HG03432 (cell line): ENCODE data around the gene CACNA2D4.

Experiments
- ATAC-seq: cut with Tn5 transposase; IDR thresholded peaks from one replicate; pipeline ENCODE4 v1.9.1; 2021; ENCODE audit warnings: mild to moderate bottlenecking, moderate library complexity; ENCODE audit not compliant: unreplicated experiment

Gene CACNA2D4

DNA sequence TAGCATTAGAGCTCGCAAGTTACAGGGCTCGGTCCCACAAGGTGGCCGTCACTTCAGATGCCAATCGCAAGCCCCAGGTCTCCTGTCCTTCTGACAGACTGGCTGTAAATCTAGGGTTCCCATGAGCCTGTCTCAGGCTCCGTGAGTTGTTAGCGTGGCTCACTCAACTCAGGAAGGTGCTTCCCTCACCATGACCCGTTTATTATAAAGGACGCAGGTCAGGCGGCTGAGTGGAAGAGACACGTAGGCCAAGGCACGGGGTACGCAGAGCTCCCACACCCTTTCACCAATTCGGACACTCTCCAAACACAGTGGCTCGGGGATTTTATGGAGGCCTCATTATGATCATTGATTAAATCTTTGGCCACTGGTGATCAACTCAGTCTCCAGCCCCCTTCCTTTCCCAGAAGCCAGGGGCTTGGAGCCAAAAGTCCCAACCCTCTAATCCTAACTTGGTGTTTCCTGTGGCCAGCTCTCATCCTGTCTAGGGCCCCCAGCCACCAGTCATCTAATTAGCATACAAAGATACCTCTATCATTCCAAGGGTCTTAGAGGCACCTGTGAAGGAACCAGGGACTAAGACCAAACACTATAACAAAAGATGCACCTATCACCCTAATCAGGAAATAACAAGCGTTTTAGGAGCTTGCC is 123.9 kb downstream of the CACNA2D4 start:
- ATAC-seq = no peak

DNA sequence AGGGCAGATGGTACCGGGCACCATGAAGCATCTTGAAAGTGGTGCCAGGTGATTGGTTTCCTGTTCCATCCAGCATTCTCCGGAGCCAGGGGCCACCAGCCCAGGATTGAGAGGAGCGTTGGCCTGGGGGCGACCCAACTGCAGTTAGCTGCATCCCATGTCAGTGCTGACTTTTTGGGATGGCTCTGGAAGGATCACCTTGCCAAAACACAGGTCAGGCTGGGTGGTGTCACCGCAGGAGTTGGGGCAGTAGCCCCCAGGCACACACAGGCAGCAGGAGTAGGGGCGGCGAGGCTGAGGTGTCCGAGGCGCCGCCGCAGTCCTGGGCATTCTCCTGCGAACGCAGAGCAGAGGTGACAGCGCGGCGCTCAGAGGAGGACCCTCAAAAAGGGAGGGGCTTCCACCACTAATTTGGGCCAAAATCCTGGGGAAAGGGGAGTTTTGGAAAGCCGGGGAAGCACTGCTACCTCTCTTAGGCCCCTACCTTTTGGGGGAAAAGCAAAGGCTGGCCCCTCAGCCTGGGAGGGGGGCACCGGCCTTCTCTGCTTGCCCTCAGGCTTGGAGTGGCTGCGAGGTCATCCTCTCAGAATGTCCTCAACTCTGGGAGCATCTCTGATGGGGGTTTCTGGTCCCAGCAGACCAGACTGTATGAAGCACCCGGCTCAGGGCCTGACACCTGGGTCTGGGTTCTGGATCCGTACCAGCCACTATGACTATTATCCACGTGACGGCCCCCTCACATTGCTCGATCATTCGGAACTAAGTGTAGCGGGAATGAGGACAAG is 124.8 kb downstream of the CACNA2D4 start:
- ATAC-seq = no peak

DNA sequence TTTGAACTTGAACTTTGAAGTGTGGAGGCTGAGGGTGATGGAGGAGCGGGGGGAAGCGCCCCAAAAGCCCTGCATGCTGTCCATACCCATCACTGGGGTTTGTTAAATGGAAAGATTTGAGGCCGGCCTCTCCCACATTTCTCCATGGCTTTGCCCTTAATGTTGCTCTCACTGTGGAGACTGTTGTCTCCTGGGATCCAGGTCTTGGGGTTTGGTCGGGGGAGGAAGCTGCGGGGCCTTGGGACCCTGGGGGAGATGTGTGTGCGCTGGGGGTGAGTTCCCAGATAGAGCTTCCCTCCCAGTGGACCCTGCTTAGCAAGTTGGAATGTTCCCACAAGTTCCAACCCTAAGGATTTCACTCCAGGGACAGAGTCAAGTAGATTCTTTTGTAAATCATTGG is 126.0 kb downstream of the CACNA2D4 start:
- ATAC-seq = no peak

DNA sequence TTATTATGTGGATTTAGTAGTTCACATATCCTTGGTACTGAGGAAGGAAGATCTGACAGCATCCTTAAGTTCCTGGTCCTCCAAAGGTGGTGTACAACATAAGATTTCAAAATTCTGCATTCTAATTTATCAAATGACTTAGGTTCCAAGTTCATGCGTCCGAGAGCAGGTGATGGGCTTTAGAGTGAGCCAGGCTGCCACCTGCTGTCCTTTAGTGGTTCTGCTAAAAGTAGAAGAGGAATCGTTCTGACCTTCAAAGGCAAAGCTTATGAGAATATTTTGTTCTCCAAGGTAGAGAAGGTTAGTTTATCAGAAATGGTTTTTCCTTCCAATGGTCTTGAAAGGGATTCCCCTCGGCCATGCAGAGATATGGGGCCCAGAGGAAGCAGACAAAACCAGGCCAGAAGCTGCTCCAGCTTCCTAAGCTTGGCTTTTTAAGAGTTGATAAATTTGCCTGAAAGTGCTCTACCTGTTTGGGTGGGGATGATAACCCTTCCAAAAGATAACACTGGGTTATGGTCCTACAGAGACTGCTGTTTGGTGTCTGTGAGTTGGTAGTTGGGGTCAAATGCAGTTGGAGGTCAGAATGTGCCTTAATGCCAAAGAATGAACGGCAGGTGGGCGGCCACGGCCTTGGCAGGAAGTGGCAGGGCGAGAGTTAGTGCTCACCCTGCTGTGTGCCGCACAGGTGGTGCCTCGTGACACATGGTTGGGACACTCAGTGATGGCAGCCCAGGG is 127.2 kb downstream of the CACNA2D4 start:
- no peak for ATAC-seq

DNA sequence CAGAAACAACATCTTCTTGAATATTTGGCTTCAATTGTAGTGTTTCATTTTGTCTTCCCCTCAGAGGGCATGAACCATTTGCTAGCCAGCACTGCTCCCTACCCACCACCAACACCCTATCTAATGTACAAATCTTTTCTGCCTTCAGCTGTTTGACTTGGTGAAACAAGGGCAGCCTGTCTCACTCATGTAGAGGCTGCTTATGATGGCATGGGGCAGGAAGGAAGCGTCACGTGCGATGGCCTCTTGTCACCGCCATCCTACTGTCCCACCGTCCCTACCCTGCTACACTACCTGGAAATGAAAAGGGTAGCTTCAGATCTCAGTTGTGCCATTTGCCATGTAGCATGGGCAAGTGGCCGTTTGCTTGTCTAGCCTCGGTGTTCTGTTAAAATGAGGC is 128.0 kb downstream of the CACNA2D4 start:
- no peak for ATAC-seq

DNA sequence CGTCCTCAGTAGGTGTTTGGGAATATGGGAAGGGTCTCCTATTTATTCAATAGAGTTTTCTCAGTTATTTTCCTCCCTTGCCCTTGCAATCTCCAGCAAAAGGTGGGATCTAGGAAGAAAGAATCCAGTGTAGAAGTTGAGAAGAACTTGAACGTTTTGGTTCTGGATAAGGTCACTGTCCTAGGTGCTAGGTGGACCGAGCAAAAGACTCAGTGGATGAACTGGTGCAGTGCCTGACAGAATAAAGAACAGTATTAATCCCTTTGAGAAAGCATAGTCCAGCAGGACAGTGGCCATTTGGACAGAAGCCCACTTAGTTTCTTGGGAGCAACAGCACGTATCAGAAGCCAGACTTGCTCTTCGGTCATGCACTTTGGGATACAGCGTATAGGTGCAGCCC is 130.7 kb downstream of the CACNA2D4 start:
- no peak for ATAC-seq

DNA sequence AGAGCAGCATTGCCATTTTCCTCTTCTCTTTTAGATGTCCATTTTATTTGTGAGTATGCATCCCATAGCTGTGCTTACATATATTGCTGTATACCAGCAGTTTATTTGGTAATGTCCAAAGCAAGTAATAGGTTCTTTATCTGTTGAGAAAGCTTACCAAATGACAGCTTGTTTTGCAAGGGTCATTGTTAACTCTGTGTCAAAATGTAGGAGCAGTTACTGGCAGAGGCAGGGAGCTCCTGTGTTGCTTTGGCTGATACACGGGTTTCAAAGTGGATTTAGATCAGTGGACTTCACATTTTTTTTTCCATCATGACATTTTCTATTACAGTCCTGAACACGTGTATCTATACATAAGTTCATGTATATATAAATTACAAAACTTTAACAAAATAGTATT is 136.2 kb downstream of the CACNA2D4 start:
- no peak for ATAC-seq

DNA sequence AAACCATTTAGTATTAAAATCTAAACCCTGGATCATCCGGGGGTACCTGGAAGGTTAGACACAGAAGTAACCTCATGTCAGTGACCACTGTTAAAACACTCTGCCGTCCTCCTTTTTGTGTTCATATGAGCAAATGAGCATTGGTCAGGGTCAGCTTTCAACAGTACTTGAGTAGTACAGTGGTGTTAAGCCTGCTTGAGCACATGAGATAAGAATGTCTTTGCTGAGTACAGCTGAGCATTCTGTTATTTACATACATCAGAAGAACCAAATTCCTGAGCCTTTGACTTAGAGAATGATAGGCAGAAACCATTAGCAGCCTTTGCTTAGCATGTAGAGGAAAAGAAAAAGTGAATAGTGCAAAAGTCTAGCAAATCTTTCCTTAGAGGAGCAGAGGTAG is 136.7 kb downstream of the CACNA2D4 start:
- ATAC-seq = no peak

DNA sequence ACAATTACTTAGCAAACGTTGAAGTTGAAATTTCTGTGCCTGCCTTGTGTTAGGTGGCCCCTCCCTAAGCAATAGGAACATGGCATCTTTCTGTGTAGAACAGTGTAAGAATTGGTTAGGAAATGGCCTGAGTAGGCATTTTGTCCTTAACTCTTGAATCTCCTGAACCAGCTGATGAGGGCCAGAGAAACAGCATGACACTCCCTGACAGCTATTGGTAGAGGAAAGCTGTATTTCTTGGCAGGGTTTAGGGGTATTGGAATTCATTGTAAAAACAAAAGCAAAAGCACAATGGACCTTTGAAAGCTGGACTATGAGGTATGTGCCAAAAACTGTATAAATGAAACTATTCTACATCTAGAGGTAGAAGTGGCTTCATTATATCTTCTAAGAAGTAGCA is 138.7 kb downstream of the CACNA2D4 start:
- no peak for ATAC-seq

DNA sequence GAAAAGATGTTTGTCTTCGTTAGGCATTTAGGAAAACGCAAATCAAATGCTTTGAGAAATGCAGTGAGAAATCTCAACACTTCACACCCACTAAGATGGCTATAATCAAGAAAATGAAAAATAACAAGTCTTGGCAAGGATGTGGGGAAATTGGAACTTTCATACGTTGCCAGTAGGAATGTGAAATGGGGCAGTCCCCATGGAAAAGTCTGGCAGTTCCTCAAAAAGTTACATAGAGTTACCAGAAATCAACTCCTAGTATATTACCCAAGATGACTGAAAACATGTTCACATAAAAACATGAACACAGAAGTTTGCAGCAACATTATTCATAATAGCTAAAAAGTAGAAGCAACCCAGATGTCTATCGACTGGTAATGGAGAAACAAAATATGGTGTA is 139.5 kb downstream of the CACNA2D4 start:
- no peak for ATAC-seq

DNA sequence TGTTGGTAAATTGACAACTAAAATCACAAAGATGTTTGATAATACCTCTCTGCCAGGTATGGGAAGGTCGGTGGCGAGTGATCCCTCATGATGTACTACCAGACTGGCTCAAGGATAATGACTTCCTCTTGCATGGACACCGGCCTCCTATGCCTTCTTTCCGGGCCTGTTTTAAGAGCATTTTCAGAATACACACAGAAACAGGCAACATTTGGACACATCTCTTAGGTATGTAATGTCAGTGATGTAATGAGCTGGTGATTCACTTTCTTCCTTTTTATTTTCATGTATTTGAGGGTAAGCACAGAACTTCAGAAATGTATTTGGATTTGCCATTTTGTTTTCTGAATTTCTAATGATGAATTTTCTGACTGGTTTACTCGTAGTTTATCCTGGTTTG is 140.7 kb downstream of the CACNA2D4 start:
- no peak for ATAC-seq

DNA sequence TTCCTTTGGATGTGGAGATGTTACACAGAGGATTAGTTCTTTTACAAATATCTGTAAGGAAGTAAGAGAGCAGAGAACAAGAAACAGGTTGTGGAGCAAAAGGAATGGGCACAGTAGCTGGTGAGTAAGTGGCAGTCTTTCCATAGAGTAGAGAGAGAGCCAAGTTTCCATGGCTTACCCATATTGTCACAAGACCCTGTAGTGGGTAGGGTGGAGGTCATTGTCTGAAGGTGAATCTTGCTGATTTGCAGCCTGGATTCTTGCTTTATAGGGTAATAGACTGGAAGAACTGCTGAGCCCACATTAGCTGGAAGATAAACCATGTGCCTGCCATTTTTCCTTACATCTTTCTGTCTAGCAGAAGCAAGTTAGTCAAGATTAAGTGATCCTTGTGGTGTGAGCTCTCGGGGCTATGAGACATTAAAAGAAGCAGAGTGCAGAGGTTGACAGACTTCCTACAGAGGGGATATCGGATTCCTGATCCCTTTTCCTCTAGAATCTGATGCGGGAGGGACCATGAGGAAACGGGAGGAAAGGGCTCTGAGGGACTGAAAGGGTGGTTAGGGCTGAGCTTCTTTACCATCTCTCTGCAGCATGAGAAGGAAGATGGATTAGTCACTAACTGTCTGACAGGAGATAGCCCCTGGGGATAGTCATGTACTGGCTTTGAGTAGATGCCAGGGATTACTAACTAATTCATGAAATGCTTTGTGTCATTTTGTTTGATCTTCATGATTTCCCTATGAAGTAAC is 142.1 kb downstream of the CACNA2D4 start:
- no peak for ATAC-seq

DNA sequence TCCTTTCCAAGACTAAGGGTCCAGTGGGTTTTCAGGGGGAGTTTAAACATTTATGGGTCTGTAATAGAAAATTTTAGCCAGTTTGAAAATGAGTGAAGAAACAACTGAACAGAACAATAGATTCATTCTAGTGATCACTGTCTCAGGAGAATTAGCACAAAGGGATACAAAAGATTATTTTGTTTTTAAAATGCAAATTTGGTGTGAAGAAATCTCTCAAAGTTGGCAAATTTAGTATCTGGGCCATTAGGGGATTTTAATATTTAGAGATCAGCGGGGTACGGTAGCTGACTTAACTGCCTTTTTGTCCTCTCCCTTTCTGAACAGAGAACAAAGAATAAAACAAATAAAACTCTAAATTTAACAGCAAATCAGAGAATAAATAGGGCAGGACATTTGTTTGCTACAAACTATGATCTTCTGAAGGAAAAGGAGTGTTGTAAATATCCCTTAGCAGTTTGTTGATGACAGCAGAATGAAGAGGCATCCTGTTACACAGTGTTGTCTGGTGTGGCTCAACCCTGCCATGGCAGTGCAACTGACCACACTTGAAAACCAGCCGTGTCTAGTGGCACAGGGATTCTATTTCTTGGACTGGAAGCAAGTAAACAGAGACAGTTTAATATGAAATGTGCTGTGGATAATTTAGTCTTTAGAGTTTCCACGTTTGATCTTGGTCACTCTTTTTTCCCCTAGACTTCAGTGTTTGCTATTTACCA is 144.4 kb downstream of the CACNA2D4 start:
- ATAC-seq = no peak

DNA sequence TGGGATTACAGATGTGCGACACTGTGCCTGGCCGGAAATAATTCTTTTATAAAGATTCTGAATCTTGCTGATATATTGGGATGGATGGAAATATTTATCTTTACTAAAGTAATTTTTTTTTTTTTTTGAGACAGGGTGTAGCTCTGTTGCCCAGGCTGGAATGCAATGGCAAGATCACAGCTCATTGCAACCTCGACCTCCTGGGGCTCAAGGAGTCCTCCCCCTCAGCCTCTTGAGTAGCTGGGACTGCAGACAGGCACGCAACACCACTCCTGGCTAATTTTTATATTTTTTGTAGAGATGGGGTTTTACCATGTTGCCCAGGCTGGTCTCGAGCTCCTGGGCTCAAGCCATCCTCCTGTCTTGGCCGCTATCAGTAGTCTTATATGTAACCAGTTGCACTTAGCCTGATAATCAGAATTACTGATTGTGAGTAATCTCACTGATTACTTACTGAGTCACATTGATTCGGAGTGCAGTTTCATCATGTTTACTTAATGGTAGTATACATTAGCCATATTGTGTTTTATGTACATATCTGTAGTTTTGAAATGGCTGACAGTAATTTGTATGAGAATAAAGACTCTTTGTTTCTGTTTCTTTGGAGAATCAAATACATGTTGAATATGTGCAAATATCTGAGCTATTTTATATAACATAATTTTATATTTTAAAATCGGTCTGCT is 148.5 kb downstream of the CACNA2D4 start:
- no peak for ATAC-seq

DNA sequence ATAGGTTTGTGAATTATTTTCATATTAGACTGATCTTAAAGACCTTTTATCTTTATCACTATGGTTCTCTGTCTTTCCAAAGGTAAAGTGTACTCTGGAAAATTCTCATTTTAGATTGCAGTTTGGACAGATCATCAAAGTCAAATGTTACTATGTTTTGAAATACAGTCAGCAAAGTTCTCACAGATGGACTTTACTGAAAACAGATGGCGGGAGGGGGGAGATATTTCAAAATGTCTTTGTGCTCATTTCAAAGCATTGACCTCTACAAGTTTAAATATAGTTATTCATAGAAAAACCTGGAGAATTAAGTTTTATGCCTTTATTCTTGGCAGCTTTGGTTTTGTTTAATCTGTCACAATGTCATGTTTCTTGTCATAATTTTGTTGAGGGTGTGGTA is 149.8 kb downstream of the CACNA2D4 start:
- ATAC-seq = no peak

DNA sequence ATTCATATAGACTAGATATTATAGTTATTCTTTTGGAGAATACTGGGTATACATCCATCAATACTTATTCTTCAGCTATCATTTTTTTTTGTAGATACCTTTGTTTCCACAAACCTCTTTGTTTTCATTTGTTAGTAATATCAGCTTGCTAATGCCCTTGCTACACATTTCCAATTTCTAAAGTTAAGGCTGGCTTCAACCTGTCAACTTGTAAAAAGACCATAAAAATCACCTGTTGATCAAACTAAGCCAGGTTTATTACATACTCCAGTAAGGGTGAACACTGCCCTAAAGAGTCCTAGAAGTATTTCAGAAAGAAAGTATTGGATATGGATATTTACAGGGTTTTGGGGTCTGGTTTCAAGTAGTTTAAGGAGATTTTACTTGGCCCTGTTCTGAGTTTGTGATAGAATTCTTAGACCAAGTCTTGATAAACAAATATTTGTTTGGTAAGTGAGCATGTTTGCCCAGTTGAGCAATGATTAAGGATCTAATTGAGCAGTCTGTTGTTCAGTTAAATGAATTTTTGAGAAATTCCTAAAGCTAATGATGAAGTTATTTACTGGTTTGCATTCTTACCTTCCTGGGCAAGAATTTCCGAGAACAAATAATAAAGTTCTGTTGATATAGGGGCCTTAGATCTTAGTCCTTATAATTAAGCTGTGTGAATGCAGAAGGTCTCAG is 150.9 kb downstream of the CACNA2D4 start:
- ATAC-seq = no peak

DNA sequence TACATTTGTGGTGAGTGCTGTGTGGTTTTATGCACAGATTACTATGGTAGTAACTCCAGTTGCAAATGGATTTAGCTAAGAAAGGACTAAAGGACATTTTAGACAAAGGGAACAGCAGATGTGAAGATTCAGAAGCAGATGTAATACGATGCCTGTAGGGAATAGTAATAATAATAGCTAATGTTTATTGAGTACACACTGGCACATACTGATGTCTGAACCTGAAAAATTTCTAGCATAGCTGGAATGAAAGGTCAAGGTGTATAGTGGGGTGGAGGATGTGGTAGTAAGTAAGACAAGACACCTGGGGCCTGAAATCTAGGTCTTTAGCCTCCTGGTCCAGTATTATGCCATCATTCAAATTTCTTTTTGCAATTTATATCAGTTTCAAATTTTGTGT is 152.3 kb downstream of the CACNA2D4 start:
- no peak for ATAC-seq

DNA sequence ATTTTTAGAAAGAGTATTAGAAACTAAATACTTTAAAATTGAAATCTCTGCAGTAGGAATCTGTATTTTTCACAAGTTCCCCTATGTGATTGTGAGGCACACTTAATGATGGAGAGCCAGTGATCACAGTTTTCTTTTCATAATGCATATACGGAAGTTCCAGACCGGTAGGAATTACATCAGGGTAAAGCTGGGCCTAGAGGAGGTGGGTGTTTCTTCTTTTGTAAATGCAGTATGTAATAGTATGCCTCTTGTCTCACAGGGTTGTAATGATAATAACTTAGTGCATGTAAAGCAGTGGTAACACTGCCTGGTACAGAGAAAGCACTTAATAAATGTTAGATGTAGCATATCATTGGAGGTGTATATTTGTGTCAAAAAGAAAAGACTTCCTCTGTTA is 155.3 kb downstream of the CACNA2D4 start:
- no peak for ATAC-seq

DNA sequence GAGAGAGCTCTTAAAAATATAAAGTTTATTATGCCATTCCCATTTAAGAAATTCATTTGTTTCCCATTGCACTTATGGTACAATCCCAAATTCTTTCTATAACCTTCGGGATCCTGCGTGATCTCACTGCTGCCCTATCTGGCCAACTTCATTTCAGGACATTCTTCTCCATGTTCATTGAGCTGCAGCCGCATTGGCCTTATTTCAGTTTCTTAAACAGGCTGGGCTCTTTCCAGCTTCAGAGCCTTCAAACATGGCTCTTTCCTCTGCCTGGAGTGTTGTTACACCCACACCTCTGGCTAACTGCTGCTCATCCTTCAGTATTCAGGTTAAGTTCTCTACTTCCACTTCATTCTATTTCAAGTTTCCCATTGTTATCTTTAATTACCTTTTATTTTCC is 156.6 kb downstream of the CACNA2D4 start:
- ATAC-seq = no peak
